Ovary (tissue), 3 donors: ENCODE results near the gene CAPG.

ENCODE experiments used
- EP300 ChIP-seq: sonication (generic); formaldehyde crosslinking; IDR thresholded peaks from one replicate; pipeline ENCODE4 v1.6.1; 2017; ENCODE audit warnings: antibody characterized with exemption
- POLR2A ChIP-seq: fragments of 450-650 bp; IDR thresholded peaks from one replicate; pipeline ENCODE4 v1.6.1; 2017; ENCODE audit warnings: antibody characterized with exemption, mild to moderate bottlenecking, moderate library complexity
- TF ChIP-seq, protein P1 (sequence below), 3 donors: fragments of 450-650 bp in 2 of 3; fragments of 200-600 bp in 1 of 3; IDR thresholded peaks; one replicate each; pipeline versions ENCODE4 v1.5.1 to v1.8.0; 2016 to 2022; ENCODE audit warnings: antibody characterized with exemption in 3 of 3, mild to moderate bottlenecking in 1 of 3
- donor health status: DM: no; HTN: no; CAD: no.

DNA sequence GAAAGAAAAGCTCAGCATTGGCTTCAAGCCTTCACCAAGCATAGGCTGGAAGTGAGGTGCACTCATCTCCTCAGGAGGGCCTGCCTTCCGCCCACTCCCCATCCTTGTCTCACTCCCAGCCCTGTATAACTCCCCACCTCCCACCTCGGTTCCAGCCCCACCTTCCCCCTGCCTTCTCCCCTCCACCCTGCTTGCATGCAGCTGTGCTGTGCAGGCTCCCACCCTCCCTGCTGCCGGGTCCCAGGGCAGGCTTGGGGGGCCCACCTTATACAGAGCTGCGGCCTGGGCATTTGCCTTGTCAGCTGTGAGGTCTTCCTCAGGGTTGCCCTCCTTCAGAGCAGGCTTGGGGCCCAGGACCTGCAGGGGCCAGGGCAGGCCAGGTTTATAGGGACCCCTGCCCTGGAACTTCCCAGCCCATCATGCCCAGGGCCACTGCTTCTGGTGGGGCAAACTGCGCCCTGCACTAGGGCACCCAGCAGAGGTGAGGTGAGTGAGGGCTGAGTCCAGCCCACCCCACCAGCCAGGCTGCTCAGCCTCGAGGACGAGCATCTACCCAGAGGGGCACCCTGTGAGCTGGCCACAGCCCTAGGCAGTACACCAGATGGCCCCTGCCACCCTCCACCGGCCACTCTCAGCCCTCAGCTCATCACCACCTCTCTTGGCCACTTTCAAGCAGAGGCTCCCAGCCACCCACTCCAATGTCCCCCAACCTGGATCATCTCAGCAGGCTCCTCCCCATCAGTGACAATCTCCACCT, 11.6 kb downstream of the CAPG start:
- TF ChIP-seq POLR2A = no peak
- TF ChIP-seq, protein P1, sequence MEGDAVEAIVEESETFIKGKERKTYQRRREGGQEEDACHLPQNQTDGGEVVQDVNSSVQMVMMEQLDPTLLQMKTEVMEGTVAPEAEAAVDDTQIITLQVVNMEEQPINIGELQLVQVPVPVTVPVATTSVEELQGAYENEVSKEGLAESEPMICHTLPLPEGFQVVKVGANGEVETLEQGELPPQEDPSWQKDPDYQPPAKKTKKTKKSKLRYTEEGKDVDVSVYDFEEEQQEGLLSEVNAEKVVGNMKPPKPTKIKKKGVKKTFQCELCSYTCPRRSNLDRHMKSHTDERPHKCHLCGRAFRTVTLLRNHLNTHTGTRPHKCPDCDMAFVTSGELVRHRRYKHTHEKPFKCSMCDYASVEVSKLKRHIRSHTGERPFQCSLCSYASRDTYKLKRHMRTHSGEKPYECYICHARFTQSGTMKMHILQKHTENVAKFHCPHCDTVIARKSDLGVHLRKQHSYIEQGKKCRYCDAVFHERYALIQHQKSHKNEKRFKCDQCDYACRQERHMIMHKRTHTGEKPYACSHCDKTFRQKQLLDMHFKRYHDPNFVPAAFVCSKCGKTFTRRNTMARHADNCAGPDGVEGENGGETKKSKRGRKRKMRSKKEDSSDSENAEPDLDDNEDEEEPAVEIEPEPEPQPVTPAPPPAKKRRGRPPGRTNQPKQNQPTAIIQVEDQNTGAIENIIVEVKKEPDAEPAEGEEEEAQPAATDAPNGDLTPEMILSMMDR (IDR thresholded peaks at IDR 0.05) = no peak
- TF ChIP-seq EP300 = no peak
